AG10803 (cell line): Measurements from ENCODE around the gene CALN1.

Experiments used
- DNase-seq: peaks from one replicate; pipeline ENCODE4 v3.0.0; 2010; ENCODE audit warnings: low read depth
- H3K4me3 ChIP-seq: 2 replicates; pipeline ENCODE4 v1.5.1; 2011; ENCODE audit warnings: mild to moderate bottlenecking, low read length, control low read depth
- TF ChIP-seq, protein P1 (sequence below): conservative IDR thresholded peaks from 2 replicates; pipeline ENCODE4 v1.5.1; 2011; ENCODE audit warnings: mild to moderate bottlenecking, low read length, control low read depth, inconsistent platforms

The CALN1 gene

DNA sequence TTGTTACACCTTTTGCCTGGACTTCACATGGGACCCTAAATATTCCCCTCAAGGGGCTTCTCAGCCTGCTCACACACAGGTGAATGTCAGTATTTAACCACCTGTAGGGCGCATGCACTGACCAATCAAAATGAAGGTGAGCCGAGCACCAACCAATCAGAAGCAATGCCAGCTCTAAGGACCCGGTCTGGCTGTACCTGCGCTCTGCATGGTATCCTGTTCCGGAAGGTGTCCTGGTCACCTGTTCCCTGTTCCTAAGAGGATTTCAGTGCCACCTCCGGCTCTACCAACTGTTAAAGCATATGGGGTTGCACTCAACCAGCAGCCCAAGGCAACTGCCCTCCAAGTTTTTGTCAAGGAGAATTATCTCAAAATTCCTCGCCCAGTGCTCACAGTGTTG lies 18.4 kb upstream of the CALN1 start:
- no peak for DNase-seq

DNA sequence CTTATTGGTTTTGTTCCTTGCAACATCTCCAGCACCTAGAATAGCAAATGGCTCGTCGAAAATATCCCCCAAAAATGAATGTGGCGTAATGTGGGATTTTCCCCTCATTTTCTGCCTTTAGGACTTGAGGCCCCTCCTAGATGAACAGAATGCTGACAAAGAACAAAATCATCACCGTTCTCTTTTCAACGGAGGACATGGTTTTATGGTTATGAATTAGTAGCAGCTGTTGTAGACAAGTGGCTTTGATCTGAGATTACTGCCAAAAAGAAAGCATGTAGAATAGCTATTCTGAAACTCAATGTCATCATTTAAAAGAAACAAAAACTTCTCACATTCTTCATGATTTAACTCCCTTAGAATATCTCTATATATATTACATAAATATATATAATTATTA lies 17.2 kb upstream of the CALN1 start:
- TF ChIP-seq, protein P1, sequence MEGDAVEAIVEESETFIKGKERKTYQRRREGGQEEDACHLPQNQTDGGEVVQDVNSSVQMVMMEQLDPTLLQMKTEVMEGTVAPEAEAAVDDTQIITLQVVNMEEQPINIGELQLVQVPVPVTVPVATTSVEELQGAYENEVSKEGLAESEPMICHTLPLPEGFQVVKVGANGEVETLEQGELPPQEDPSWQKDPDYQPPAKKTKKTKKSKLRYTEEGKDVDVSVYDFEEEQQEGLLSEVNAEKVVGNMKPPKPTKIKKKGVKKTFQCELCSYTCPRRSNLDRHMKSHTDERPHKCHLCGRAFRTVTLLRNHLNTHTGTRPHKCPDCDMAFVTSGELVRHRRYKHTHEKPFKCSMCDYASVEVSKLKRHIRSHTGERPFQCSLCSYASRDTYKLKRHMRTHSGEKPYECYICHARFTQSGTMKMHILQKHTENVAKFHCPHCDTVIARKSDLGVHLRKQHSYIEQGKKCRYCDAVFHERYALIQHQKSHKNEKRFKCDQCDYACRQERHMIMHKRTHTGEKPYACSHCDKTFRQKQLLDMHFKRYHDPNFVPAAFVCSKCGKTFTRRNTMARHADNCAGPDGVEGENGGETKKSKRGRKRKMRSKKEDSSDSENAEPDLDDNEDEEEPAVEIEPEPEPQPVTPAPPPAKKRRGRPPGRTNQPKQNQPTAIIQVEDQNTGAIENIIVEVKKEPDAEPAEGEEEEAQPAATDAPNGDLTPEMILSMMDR: no peak
- no peak for DNase-seq
- H3K4me3 ChIP-seq: no peak overlapping the region

More for the DNA sequence above, 18.4 kb upstream of the CALN1 start:
- H3K4me3 ChIP-seq: no peak overlapping the region
- TF ChIP-seq, protein P1: no peak

DNA sequence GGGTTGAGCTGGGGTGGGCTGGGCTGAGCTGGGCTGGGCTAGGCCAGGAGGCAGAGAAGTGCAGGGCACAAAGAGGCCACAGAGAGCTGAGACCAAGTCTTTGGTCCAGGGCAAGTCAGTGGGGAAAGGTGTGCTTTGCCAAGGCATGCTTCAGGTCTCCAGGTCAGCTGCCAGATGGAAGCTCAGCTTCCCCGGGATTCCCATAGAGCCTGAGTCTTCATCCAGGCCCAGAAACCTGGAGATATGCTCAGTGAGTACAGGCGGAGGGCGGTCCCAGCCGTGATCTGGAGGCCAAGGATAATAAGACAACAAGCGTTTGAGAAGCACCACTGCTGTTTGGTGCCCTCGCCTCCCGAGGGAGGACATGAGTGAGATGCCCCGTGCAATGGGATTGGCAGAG lies 4.7 kb upstream of the CALN1 start:
- DNase-seq: no peak
- TF ChIP-seq, protein P1: no peak
- no peak overlapping the region for H3K4me3 ChIP-seq

DNA sequence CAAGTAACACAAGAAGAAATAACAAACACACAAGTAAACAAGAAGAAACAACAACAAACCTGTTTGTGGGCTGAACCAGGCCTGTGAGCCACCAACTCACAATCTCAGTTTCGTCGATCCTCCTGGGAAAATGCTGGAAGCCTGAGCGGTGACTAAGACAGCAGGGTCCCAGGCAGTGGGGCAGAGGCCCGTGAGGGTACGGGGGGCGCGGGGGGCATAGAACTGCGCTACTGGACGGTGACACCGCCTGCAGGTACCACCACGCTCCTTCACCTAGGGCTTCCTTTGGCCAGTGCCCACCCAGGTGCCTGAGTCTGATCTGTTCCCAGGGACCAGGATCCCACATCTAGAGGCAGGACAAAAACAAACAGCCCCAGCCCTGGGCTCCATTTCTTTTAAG lies 3.4 kb upstream of the CALN1 start:
- TF ChIP-seq, protein P1: no peak
- H3K4me3 ChIP-seq: no peak overlapping the region
- no peak for DNase-seq

DNA sequence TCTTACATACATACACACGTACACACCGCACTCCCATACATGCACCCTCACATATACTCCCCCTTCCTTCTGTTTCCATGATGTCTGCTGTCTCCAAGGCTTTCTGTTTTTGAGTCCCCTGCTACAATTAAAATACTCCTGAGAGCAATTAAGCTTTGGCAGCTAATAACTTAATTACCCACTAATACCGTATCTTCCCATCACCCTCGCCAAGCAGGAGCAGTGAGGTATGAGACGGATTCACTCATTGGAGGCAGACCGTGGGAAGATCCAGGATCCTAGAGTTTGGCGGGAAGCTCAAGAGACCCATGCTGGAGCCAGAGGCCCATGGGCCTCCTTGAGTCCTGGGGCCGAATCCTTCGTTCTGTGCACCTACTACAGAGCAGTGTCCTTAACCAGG lies 1.7 kb upstream of the CALN1 start:
- TF ChIP-seq, protein P1: no peak
- no peak for DNase-seq

DNA sequence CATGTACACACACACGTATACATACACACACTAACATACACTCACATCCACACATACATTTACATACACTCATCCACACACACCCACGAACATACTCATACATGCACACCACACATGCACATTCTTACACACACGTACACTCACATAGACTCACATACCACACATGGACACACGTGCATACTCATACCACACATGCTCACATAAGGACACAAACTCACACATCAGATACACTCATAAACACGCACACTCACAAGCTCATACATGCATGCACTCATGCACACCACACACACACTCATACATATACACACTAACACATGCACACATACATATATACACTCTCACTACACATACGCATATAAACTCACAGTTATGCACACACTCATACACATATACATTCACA lies 1.2 kb upstream of the CALN1 start:
- TF ChIP-seq, protein P1: no peak
- H3K4me3 ChIP-seq: no peak overlapping the region
- no peak for DNase-seq

More for the DNA sequence above, 1.7 kb upstream of the CALN1 start:
- no peak overlapping the region for H3K4me3 ChIP-seq

DNA sequence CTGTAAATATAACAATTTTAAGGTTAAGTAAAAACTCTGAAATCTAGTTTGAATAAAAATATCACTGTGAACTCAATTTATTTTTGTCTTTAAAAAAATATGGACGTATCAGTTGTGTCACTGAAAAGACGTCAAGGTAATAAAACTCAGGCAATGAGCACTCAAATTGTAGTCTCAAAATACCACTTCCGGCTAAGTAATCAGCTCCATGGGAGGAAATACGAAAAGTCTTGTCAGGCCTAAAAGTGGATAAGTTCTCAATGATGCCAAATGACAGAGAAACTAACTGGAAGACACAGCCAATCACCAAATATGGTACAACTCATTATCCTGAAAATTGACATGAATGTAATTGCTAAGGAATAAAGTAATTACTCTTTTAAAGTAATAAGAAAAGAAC lies 719 bp downstream of the CALN1 start:
- TF ChIP-seq, protein P1: no peak
- H3K4me3 ChIP-seq: no peak overlapping the region
- DNase-seq: no peak
